ENCODE measurements around the gene RIN3.
A peak's percentile ranks its signal among the peaks of the same experiment; 100 is the strongest.

RIN3 gene

GRCh38 chr14:92646952-92647796 lies 133.6 kb downstream of the RIN3 start:
- peak; percentile 80 for DNase-seq (ENCODE audit: low spot score)

- DNase-seq (ENCODE audit: low spot score), result peak; percentile 57
These were observed 134.3 kb downstream of the RIN3 start for GRCh38 chr14:92647797-92648279.

GRCh38 chr14:92649066-92649465 lies 135.5 kb downstream of the RIN3 start:
- no peak for DNase-seq (ENCODE audit: low spot score)

- no peak for DNase-seq (ENCODE audit: low spot score)
These were observed 136.5 kb downstream of the RIN3 start for GRCh38 chr14:92649934-92650545.

GRCh38 chr14:92650581-92651105 lies 137.1 kb downstream of the RIN3 start:
- no peak for DNase-seq (ENCODE audit: low spot score)

GRCh38 chr14:92651106-92651757 lies 137.7 kb downstream of the RIN3 start:
- DNase-seq (ENCODE audit: low spot score), result no peak

- no peak for DNase-seq (ENCODE audit: low spot score)
These were observed 138.3 kb downstream of the RIN3 start for GRCh38 chr14:92651758-92652406.

- DNase-seq (ENCODE audit: low spot score), result no peak
These were observed 139.0 kb downstream of the RIN3 start for GRCh38 chr14:92652413-92653151.

GRCh38 chr14:92653162-92653651 lies 139.6 kb downstream of the RIN3 start:
- no peak for DNase-seq (ENCODE audit: low spot score)

GRCh38 chr14:92654239-92654901 lies 140.8 kb downstream of the RIN3 start:
- no peak for DNase-seq (ENCODE audit: low spot score)

GRCh38 chr14:92655419-92656201 lies 142.0 kb downstream of the RIN3 start:
- no peak for DNase-seq (ENCODE audit: low spot score)

GRCh38 chr14:92656306-92657081 lies 142.9 kb downstream of the RIN3 start:
- peak; percentile 37 for DNase-seq (ENCODE audit: low spot score)

GRCh38 chr14:92657457-92658142 lies 144.0 kb downstream of the RIN3 start:
- no peak for DNase-seq (ENCODE audit: low spot score)

- no peak for DNase-seq (ENCODE audit: low spot score)
These were observed 144.6 kb downstream of the RIN3 start for GRCh38 chr14:92658160-92658559.

GRCh38 chr14:92658684-92659083 lies 145.1 kb downstream of the RIN3 start:
- DNase-seq (ENCODE audit: low spot score), result no peak

- no peak for DNase-seq (ENCODE audit: low spot score)
These were observed 146.4 kb downstream of the RIN3 start for GRCh38 chr14:92659765-92660561.

- no peak for DNase-seq (ENCODE audit: low spot score)
These were observed 147.0 kb downstream of the RIN3 start for GRCh38 chr14:92660571-92660970.

GRCh38 chr14:92663049-92663448 lies 149.5 kb downstream of the RIN3 start:
- no peak for DNase-seq (ENCODE audit: low spot score)
